Islet precursor cell (in vitro differentiated cells): ENCODE measurements around the gene VCP.

ENCODE experiments used
- DNase-seq: peaks from one replicate; pipeline ENCODE4 v3.0.0-alpha.2; 2018

The VCP gene

DNA sequence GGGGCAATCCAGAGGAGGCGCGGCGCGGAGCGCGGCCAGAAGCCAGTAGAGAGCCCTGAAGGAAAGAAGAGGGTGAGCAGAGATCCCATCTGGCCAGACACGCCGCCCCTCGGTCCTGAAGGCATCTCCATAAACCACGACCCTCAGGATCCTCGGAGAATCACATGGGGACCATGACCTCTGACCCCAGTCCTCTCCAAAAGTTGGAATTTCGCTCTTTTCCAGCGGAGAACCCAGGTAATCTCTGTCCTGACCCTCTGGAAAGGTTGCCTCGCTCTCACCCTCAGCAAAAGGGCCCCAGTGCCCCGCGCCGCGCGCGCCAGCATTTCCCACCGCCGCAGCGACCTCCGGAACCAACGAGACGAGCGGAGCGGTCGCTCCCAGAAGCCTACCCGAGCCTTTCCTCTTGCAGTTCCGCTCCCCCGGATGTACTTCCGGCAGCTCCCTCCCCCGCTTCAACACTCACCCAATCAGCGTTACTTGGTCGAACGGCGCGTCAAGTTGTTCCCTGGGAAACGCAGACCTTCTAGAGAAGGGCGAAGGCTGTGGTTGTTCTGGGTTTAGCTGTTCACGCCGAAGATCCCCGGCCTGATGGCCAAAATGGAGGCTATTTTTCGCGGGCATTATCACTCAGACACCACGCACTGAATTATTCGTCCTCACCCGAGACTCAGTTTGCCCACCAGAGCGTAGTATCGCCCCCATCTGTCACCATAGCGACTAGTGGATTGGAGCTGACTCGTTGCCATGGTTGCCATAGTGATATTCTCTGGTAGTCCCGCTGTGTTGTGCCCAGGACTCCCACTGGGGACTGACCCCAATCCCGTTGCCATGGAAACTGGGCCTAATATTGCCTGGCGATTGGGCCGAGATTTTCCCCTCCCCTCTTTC lies 30.6 kb upstream of the VCP start, which contains the start of gene STOML2:
Gene STOML2, minus strand, starts transcription at position 363 of the 891 bp plus-strand sequence. Its CDS starts 37 bp downstream, at position 326.
- peak; percentile 98 for DNase-seq

DNA sequence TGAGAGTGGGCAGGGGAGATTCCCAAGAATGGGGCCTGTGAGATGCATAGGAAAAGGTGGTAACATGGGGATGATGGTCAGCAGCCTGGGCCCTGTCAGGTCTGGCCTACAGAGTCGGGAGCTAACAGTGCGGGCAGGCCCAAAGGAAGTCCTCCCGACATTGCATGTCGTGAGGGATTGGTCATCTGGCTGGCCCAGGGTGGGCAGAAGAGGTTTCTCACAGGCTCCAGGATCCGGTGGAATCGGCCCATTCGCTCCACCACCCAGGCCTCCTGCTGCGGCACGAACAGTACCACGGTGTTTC lies 30.0 kb upstream of the VCP start:
- DNase-seq: no peak

DNA sequence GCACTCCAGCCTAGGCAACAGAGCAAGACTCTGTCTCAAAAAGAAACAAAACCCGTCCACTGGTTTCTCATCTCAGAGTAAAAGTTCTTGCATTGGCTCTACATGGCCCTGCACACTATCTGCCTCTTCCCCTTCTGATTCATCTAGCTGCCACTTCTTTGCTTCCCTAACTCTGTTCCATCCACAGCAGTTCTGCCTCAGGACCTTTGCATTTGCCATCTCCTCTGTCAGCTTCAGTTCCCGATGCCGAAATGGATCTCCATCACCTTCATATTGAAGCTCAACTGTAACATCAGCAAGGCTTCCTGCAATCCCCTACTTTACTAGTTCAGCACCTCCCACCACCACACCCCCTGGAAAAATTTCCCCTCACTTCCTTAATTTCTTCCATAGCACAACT lies 25.1 kb upstream of the VCP start:
- DNase-seq: no peak

DNA sequence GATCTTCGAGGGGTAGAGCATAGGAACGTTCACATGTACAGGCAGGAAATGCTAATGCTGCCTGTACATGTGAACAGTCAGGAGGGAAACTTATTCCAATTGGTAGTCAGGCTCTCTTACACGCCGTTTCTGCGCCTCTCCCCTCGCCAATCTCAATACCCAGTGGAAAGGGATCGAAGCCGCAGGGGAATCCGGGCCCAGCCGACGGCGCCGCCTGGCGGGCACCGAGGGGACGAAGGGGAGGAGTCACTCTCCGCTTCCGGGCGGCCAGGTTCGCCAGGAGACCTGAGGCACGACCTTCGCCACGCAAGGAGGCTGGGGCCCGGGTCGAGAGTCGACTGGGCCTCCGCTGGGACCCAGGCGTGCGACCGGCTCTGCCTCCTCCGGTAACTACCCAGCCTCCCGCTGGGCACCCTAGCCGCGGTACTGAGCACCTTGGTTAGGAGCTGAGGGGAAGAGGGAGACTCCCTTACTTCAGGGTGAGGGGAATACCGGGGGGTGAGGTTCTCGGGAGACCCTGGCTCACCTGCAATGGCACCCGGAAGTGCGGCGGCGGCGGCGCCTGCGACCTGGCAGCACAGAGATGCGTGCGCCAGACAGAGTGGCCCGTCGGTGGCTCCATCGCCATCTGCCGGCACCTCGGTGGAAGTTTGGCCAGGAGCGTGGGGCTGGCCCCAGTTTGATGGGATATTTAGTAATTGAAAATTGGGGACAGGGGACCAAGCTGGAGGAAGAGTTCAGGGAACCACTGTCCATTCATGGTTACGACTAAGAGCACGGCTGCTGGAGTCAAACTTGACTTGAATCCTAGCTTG lies 23.8 kb upstream of the VCP start, which contains the start of gene PIGO:
Gene PIGO, minus strand, starts transcription at position 557 of the 815 bp plus-strand sequence. CDS start 1,026 bp downstream, outside the sequence.
- peak; percentile 95 for DNase-seq

DNA sequence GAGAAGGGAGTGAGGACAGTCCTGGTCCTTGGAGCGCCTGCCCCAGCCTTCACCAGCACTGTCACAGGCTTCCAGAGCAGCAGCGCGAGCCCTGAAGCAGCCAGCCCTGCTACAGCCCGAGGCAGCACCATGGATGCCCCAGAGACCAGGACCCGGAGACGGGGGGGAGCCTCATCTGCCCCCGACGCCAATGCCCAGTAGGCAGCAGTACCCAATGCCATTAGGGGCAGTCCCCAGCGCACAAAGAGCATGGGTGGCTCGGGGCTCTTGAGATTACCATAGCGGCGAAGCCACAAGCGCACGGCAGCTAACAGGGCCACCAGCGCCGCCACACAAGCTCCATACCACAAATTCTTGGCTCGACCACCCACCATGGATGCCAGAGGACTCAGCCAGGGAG lies 19.1 kb upstream of the VCP start:
- DNase-seq: no peak

DNA sequence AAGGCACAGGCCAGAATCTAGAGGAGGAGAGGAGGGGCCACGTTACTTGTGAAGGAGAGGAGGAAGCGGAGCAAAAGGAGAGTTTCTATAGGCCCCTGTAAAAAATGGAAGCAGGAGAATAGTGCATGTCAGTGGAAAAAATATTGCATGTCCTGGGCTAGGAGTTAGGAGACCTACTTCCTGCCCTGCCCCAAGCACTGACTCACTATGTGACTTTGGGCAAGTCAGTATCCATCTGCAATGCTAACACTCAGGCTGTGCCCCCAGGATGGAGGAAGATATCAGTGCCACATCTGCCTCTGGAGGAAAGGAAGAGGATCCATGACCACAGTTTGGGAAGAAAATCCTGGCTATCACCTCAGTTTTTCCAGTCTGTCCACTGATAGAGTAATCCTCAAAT lies 17.0 kb upstream of the VCP start:
- DNase-seq: no peak

DNA sequence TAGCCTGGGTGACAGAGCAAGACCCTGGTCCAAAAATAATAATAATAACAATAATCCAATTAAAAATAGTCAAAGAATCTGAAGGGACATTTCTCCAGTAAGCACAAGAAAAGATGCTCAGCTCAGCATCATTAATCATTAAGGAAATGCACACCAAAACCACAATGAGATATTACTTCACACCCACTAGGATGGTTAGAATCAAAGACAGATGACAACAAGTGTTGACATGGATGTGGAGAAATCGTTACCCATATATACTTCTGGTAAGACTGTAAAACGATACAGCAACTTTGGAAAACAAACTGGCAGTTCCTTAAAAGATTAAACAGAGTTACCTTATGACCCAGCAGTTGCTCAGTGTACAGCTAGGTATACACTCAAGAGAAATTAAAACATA lies 12.7 kb upstream of the VCP start:
- no peak for DNase-seq

DNA sequence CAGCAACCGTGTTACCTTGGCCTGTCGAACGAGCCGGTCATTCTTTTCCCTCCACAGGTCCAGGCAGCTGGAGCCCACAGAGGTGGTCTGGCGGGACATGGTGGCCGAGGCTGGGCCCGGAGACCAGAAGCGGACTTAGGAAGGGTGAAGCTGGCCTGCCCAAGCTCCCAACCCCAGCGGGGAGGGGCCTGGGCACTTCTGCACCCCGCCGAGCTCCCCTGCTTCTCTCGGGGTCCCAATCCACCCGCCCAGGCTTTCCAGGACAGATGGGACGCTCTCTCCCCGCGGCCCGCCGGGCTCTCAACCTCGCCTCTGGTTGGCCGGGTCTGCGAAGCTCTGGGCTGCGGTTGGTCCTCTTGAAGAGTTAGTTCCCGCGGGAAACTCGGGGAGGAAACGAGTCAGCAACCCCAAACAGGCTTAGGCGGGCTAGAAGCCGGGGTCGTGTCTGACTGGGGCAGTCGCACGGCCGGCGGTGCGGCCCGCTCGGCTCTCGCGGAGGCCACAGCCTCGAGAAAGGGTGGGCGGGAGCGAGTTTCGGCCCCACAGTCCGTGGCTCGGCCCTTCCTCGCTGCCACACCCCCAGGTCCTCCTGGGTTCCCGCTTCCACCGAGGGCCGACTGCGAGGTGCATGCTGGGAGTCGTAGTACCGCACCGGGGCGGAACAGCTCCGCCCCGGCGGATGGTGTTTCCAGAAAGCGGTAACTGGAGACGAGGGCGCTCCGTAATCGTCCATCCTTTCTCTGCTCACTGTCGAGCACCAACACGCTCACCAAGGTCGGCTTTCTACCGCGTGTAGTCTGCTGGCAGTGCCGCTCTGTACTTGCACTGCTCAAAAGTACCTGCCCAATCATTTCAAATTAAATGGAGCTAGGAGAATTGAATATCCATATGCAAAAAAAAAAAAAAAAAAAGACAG lies 7.3 kb upstream of the VCP start, which contains the start of gene FANCG:
Gene FANCG, minus strand, starts transcription at position 517 of the 916 bp plus-strand sequence. Its CDS starts 418 bp downstream, at position 99.
- peak; percentile 95 for DNase-seq

DNA sequence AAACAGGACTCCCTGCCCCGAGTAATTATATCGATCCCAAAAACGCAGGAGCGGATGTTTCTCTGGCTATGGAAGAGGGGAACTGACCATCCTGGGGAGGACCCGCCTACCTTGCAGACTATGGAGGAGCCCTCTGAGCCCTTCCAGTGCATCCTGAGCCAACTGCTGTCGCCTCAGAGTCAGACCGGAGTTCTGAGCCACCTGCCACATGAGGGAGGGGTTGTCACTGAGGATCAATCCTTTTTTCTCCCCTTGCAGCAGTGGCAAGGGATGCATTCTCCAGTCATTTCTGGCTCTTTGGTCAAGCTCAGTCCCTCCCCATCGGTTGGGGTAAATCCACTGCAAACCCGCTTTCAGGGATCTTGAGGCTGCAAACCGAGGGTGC lies 6.6 kb upstream of the VCP start:
- DNase-seq: no peak

DNA sequence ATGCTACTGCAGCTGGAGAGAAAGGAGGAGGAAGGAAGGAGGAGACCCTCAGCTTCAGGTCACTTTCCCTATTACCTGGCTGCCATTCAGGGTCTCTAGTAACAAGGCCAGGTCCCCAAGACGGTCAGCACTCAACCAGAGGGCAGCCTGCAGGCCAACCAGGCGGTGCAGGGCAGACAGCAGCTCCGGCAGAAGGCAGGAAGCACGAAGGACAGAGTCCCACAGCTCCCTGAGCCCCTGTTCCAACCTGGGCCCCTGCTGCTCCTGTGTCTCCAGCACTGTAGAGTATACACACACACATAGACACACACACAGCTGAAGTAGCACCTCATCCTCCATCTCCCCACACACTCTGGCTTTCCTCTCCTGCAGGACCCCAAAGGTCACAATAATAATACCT lies 5.6 kb upstream of the VCP start:
- no peak for DNase-seq

DNA sequence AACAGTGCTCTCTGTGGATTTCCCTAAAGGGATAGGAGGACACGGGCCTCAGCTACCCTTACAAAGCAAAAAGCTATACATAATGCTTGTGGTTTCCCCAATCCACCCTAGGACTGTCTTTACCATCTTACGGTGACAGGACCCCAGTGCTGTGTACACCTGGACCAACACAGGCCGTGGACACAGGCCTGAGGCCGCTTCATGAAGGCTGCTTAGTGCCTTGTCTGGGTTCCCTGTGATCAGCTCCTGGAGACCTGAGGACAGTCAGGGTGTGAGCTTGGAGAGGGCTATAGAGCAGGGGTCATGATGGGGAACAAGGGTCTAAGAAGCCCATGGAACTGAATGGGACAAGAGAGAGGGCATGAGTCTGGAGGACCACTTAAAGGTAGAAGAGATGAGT lies 4.4 kb upstream of the VCP start:
- no peak for DNase-seq

DNA sequence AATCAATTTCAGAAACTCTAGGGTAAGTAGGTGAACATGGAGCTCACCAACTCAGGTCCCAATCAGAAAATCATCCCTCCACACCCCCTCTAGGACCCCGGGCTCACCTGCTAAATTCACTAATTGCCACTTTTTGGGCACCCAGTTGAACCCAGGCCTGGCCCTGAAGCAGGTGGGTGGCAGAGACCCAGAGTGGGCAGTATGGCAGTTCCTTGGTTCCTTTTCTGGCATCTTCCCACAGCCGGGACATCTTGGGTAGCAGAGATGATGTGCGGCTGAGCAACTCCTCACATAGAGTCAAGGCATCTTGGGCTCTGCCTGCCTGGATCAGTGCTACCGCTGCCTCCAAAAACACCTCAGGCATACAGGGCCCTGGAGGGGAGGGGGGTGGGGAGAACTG lies 2.9 kb upstream of the VCP start:
- no peak for DNase-seq

DNA sequence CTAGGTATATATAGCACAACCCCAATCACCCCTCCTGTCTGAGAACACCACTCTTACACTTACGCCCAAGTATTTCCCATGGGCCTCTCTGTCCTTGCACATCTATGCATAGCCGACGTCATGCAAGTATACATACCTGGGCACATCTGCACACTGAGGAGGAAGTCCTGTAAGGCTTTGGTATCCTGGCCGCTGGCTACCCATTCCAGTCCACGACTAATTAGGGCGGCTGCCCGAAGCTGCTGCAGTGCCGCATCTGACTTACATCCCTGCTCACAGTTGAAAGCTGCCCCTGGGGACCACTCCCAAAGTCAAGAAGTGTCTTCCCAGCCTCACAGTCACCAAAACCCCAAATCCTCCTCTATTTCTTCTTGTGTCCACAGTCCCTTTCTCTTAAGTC lies 2.4 kb upstream of the VCP start:
- DNase-seq: no peak

DNA sequence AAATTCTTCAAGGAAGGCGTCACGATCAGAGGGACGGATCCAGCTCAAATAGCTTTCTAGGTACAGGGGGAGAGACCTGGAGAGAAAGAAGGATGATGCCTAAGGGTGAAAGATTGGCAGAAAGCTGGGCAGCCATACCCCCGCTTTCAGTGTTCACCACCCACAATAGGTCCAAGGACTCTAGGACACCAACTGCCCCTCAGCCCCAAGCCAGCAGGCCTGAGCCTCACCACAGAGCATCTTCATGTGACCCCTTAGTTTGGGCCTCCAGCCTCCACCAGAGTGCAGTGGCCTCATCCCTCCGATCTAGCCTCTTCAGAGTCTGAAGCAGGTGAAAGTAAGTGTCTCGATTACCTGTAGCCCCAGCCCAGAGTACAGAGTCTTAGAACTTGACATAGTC lies 1.7 kb upstream of the VCP start:
- DNase-seq: no peak

DNA sequence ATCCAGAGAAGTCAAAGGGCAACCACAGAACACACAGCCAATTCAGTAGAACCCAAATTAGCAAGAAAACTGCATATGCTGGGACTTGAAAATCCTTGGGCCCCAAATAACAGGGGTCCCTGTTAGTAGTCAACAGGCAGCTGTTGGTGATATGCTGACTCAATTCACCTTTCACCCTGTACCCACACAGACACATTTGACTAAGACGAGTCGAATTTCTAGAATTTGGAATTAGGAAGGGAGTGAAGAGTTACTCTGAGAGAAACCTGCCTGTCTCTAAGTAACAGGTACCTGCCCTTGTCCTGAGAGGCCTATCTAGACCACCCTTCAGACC lies 821 bp upstream of the VCP start:
- DNase-seq: no peak

DNA sequence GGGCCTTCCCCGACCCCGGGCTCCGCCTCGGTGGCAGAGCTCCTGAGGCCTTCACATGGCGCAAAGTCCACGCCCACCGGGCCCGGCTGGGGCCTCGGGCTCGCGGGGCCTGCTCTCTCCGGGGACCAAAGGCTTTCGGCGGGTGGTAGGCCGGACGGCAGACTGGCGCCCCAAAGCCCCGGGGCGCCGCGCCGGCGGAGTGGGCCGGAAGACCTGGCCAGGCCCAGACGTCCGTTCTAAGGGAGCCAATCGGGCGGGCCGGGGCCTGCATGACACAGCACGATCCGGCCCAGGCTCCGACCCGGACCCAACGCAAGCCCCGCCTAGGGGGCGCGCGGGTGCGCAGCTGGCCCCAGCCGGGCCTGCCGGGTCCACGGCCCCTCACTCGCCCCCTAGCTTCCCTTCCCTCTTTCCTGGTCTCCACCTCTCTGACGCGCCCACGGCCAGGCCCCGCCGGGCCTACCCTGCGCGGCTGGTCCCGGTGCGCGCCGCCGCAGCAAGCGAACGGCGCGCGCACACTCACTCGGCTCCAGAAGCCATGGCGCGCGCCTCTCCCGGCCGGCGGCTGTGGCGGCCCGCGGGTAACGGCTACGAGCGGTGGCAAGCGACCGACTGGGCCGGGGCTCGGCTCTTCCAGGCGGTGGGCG lies 488 bp downstream of the VCP start:
- peak; percentile 92 for DNase-seq

DNA sequence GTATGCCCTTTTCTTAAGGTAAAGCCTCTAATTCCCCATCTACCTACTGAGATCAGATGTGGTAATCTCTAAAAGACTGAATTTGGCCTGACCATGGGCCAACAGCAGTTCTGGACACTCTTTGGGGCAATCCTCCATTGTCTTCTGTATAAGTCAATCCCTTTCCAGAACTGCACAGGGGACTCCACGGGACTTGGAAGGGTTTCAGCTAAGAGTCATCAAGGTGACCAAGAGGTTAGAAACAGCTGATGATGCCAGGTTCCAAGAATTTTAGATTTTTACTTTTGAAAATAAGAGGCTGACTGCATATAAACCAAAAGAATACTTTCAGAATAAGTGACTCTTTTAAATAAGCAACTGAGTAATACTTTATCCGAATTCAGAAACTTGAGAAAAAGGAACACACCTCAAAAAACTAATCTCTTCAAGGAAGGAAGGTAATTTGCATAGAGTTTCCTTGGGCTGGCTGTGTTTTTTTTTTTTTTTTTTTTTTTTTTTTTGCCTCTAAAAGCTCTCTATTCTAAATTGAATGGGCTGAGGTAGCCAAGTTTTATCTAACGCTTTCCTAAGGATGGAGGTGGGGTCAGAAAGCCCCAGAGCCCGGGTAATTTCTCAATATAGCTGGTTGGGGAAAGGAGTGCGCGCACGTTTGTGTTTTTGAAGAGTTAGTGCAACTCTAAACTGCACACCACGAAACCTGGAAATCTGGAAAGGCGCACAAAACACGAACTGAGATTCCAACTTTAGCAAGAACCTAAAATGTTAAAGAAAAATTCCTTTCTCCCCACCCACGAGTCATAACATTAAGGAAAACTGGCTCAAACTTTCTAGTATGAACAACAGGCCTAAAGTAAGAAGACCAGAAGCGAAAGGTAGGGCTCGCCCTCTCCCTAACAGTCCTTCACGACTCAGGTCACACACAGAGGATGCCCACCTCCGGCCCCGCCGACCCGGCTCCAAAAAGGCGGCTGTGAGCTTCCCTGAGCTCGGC lies 1.3 kb downstream of the VCP start:
- DNase-seq: no peak

DNA sequence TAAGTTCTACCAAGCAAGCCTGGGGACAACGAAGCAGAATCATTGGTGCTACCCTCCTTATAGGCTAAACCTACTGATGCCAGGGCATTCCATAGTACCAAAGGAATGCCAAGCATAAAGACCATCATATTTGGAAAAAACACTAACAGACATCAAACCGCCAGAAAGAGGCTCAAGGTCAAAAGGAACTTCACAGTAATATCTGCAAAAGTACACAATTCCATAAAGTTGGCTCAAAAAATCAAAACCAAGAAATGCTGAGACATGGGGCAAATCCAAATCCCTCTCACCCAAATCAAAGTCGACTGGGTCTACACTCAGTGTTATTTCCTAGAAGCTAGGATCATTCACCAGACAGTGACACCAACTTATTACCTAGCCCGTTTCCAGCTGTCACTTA lies 3.4 kb downstream of the VCP start:
- DNase-seq: no peak

DNA sequence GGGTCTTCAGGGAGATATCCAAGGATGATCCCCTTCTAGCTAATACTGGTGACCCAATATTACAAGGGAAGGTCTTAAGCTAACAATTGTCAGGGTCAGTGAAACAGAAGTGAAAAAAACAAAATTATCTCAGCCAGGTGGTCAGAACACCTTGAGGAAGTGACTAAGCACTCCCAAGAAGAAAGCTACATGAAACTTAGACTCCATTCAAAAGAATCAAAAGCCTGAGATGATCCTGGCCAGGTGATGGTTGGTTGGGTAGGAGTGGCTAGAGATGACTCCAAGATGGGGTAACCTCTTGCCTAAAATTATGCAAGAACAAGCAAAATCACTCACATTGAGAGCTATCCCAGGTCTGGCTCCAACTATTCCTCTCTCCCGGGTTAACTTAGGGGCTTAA lies 5.4 kb downstream of the VCP start:
- DNase-seq: no peak

DNA sequence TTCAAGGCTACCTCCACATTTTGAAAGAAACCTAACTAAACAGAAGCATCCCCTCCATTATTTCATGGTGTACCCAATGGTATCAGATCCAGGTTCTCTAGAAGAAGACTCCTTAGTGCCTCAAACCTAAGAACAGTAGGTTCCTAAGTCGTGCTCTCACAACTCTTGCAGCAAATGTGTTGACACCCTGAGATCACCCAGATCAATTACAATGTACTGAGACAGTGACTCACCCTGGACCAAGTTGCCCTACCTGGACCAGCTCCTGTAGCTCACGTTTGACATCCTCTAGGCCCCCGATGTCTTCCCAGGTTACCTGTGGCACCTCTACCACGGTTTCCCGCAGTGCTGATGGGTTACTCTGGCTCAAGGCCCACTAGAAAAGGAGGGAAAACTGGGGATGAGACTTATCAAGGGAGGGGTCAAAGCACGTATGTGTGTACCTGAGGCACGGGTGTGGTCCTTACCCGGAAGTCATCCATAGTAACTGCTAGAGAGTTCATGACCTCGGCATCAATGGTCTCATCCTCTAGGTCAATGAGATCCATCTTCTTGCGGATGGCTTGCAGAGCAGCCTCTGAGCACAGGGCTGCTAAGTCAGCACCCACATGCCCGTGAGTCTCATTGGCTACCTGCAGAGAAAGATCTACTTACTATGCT lies 11.7 kb downstream of the VCP start:
- DNase-seq: no peak

DNA sequence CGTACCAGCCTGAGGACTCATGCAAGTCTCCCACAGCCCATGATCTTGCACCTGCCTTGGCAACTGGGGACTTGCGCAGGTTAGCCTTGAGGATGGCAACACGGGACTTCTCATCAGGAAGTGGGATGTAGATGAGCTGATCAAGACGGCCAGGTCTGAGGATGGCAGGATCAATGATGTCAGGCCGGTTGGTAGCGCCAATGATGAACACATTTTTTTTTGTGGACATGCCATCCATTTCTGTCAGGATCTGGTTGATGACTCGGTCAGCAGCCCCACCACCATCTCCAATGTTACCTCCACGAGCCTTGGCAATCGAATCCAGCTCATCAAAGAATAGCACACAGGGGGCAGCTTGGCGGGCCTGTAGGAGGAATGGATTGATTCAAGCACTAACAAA lies 13.0 kb downstream of the VCP start:
- no peak for DNase-seq
